GM19463 (cell line): ENCODE data around the gene TIE1.
"Not testable (repeated sequence)": the region's sequence is repeated elsewhere in the genome, so short reads cannot be mapped to it uniquely, and the experiment has no call there.

Experiments used
- ATAC-seq: cut with Tn5 transposase; IDR thresholded peaks from one replicate; pipeline ENCODE4 v1.9.1; 2021; ENCODE audit warnings: mild to moderate bottlenecking, moderate library complexity; ENCODE audit not compliant: unreplicated experiment

TIE1 gene

GRCh38 chr1:43358746-43359693 lies 58.2 kb downstream of the TIE1 start, which contains the start of gene CDC20:
TSS of gene CDC20 (plus strand) at chr1:43358981. CDS start at chr1:43359216, 235 bp downstream.
- peak; percentile 96 for ATAC-seq

GRCh38 chr1:43359696-43360095 lies 58.9 kb downstream of the TIE1 start:
- no peak for ATAC-seq

GRCh38 chr1:43360616-43361015 lies 59.8 kb downstream of the TIE1 start:
- ATAC-seq, result no peak

GRCh38 chr1:43363283-43363934 lies 62.6 kb downstream of the TIE1 start:
- no peak for ATAC-seq

- ATAC-seq, result no peak
These were observed 63.2 kb downstream of the TIE1 start for GRCh38 chr1:43363935-43364525.

- ATAC-seq, result no peak
These were observed 64.9 kb downstream of the TIE1 start for GRCh38 chr1:43365678-43366077.

GRCh38 chr1:43366179-43366578 lies 65.4 kb downstream of the TIE1 start:
- no peak for ATAC-seq

GRCh38 chr1:43366601-43367025 lies 65.8 kb downstream of the TIE1 start:
- no peak for ATAC-seq

- peak; percentile 41 for ATAC-seq
These were observed 66.5 kb downstream of the TIE1 start for GRCh38 chr1:43367026-43367903.

- peak; percentile 77 for ATAC-seq
These were observed 67.3 kb downstream of the TIE1 start, which contains the start of gene ELOVL1 for GRCh38 chr1:43367904-43368645. TSS of gene ELOVL1 (minus strand) at chr1:43368011. CDS start at chr1:43365609, 2,402 bp downstream.

GRCh38 chr1:43368646-43369020 lies 67.9 kb downstream of the TIE1 start:
- no peak for ATAC-seq

- not testable (repeated sequence) for ATAC-seq
These were observed 69.0 kb downstream of the TIE1 start for GRCh38 chr1:43369779-43370178.

- no peak for ATAC-seq
These were observed 69.8 kb downstream of the TIE1 start for GRCh38 chr1:43370564-43370963.

- ATAC-seq, result no peak
These were observed 71.4 kb downstream of the TIE1 start for GRCh38 chr1:43372172-43372571.
